ENCODE data around the gene SNX20.

SNX20 gene

DNA sequence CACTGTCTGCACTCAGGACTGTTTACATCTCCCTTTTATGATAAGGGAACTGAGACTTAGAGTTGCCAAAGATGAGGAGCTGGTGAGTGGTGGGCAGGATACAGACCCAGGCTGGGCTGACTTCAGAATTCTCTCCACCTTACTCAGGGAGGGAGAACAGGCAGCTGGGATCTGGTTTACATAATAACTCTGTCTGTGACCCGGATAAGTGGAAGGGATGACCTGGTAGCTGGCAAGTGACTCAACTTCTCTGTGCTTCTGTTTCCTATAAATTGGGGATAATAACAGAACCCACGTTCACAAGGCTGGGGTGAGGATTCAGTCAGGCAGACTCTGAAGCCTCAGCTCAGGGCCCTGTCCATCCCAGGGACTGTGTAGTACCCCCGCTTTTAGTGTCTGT is 2.6 kb downstream of the SNX20 start:
- DNase-seq, result no peak

DNA sequence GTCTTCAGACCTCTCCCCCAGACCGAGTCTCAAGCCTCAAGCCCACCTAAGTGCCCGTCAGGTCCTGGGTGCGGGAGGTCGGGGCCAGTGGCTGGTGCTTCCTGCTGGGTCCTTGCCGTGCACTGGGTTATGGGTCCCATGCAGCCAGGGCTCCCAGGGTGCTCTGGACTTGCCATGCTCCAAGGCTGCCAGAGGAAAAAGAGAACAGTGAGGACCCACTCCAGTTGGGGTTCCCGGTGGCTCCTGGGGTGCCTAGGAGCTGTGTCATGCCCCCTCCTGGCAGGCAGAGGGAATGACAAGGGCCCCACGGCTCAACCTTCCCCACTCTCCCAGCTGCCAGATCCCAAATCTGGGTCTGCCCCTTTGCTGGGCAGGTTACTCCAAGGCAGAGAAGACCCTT is 3.8 kb downstream of the SNX20 start:
- no peak for DNase-seq

DNA sequence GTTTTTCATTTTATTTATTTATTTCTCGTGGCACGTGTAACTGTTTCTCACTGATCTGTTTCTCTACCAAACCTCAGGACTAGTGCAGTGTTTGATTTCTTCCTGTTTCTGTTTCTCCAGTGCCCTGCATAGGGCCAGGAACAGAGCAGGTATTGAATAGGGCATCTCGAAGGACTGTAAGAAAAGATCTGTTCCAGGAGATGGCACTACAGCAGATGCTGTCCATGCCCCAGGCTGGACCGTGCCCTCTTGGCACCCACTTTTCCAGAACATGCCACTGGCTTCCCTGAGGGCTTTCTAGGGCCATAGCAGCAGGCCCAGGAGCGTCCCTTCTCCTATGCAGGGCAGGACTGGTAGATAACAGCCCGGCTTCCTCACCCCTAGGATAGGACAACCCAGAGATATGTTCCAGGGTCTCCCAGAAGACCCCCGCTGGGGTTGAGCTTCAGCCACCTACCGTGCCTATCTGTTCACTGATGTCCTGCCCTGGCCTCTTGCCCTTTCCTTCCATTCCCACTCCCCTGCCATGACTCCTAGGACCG is 4.4 kb downstream of the SNX20 start:
- DNase-seq, result no peak

DNA sequence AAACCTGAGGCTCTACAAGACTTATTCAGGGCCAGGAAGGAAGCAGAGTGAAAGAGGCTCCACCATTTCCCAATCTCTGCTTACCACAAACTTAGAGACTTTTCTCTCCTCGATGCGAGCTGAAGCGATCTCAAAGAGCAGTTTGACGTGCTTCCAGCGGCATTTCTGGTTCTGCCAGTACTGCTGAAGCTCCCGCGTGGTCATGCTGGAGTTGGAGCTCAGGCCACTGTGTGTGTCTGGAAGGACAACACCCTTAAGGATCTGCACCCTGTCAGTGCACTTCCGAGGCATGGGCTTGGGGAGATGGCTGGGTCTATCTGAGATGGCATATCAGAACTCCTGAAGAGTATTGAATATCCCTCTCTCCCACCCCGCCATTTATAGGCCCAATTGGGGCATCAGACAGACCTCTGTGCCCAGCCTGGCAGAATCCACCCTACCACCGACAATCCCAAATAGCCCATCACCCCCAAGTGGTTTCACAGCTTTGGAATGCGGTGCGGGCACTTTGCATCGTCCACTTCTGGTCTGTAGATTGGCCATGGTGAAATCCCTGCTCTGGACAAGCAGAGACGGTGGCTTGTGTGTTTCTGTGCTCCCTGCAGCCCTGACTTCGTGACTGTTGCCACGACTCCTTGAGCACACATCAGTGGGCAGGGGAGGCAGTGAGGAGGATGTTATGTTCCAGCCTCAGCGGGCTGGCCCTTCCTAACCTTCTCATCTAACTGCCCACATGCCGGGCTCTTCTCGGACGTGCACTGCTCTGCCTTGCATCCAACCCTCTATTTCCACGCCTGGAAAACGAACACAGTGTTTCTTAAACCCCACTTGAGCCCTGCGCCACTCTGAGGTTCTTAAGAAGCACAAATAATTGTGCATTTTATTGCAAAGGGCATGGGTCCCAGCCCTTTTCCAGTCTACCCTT is 5.2 kb downstream of the SNX20 start:
- DNase-seq, result no peak

DNA sequence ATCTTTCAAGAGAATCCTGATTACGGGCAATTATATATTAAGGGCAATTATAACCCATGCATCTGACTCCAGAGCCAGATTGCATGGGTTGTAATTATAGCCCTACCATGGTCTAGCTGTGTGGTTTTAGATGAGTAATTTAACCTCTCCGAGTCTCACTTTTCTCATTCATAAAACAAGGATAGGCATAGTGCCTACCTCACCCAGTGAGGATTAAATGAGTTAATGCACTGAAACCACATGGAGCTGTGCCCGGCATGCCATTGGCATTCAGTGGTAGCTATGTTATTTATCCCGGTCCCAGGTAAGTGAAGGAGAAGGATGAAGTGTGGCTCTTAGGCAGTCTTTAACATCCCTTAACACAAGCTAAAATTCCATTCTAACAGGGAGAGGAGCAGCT is 6.3 kb downstream of the SNX20 start:
- DNase-seq, result peak; percentile 63

DNA sequence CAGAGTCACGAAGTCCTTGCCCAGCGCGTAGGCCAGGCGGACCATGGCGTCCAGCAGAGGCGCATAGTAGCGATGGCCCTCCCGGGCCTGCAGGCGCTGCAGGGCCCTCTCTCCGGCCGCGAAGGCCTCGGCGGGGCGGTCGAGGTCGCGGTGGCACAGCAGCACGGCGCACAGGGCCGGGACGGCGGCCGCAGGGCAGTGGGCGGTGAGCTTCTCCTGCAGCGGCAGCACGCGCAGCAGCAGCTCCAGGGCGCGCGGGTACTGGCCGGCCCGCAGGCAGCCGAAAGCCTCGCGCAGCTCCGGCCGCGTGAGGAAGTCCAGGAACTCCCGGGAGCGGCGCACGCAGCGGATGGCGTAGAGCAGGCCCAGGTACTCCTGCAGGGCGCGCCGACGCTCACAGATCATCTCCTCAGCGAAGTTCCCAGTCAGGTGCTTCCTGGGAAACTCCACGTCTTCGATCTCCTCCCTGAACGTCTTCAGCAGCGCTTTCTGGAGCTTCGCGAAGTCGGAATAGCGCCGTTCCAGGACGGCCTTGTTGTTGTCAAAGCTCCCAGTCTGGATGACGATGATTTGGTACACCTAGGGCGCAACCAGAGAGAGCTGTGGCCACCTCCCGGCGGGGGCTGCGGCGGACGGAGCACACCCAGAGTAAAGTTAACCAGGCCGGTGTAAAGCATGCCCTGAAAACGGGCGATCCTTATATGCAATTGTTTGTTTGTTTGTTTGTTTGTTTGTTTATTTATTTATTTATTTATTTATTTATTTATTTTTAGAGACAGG is 7.4 kb downstream of the SNX20 start:
- DNase-seq, result no peak

DNA sequence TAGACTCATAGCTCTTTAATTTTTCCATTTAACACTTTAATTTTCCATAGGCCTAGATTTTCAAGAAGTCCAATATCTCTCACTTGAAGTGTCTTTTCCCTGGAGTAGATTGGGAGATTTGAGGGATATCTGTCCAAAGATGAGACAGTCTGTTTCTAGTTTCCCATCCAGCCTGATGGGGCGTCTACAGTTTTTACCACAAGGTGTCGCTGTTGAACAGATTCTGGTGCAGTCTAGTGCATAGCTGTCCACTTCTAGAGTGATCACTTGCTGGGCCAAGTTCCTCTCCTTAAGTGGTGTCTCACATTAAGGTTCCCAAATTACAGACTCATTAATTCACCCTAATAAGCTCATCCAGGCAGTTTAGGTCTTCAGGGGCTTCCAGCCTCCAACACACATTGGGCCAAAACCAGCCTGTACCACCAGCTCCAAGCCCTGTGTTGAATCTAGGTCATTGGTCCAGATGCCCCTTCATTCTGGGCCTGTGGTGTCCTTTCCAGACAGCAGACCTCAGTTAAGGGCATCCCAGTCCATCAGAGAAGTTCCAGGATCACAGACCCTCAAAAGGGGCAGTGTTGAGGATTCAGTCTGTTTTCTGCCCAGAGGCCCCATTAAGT is 9.4 kb downstream of the SNX20 start:
- peak; percentile 4 for DNase-seq

DNA sequence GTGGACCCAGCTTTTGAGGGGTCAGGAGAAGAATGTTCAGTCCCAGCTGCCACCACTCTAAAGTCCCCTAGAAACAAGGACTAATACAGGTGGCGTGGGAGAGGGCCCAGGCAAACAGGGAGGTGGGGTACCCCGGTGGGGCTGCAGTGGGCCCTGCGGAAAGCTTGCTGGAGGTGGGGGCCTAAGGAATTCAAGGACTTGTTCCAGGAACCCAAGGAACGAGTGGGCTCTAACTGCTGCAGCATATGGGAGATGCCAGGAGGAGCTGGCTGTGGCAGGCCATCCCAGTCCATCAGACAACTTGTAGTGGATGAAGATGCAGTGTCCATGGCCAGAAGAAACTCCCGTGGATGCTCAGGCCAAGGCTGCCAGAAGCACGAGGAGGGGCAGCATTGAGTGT is 10.6 kb downstream of the SNX20 start:
- no peak for DNase-seq

DNA sequence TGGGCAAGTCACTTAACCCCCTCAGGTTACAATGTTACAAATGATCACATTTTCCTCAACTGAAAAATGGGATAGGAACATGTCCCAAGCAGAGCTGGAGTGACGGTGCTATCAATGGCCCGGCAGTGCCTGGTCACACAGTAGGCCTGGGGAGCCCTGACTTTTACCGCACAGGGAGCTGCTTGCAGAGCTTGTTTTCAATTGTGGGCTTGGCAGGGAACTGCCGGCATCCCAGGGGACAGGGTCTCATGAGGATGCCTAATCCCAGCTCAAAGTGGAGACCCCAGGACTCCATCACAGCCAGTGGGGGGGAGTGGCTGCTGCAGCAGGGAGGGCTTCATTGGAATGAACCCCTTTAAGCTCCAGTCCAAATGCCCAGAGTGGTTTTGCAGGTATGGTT is 11.4 kb downstream of the SNX20 start:
- DNase-seq, result no peak

DNA sequence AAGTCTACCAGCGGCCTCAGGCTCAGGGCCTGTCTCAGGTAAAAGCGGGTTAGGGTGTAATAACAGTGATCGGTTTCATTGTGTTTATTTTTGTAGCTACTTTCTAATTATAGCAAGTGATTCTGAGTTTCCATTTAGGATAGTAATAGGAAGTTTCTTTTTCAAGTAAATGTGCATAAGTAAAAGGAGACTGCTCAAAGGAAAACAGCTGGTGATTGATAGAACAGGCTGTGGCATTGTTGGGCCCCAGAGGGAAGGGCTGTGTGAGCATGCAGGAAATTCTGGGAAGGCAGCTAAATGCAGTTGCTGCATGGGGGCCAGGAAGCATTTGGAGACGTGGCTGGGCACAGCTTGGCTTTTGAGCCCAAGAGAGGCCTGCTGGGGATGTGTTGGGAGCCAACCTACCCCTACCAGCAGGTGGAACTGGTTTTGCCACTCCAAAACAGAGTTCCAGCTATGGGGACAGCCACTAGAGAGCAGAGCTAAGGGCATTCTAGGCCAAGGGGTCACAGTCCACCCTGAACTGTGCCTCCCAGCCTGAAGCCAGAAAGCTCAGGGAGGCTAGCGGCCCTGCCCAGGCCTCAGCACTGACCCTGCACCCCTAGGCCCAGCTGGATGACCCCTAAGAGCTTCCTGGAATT is 12.6 kb downstream of the SNX20 start:
- peak; percentile 33 for DNase-seq

DNA sequence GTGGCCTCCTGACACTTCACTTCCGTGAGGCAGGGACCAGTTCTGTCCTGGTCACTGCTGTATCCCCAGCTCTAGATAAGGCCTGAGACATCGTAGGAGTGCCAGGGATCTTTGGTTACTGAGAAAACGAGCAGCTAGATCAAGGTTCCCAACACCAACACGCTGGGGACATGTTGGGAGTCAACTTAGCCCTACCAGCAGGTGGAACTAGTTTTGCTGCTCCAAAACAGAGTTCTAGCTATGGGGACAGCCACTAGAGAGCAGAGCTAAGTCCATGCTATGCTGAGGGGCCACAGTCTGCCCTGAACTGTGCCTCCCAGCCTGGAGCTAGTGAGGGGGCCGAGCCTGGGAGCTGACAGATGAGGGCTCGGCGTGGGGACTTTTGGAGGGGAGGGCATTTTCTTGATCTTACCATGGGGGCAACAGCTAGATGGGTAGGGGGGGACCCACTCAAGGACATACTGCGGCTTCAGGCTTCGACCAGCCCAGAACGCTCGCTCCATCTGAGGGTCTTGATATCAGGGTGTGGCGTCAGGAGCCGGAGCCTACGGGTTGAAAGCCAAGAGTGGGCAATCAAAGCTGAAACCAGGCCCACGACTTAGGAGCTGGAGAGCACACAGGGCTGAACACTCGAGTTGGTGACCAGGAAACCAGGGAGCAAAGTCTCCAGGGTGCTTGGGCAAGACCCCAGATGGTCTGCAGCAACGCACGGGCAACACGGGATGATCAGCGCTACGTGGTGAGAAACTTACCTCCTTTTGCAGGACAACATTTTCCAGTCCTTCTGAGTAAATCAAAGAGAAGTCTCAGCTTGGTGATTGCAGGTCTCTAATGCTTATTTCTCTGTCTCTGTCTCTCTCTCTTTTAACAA is 13.4 kb downstream of the SNX20 start:
- DNase-seq, result no peak

DNA sequence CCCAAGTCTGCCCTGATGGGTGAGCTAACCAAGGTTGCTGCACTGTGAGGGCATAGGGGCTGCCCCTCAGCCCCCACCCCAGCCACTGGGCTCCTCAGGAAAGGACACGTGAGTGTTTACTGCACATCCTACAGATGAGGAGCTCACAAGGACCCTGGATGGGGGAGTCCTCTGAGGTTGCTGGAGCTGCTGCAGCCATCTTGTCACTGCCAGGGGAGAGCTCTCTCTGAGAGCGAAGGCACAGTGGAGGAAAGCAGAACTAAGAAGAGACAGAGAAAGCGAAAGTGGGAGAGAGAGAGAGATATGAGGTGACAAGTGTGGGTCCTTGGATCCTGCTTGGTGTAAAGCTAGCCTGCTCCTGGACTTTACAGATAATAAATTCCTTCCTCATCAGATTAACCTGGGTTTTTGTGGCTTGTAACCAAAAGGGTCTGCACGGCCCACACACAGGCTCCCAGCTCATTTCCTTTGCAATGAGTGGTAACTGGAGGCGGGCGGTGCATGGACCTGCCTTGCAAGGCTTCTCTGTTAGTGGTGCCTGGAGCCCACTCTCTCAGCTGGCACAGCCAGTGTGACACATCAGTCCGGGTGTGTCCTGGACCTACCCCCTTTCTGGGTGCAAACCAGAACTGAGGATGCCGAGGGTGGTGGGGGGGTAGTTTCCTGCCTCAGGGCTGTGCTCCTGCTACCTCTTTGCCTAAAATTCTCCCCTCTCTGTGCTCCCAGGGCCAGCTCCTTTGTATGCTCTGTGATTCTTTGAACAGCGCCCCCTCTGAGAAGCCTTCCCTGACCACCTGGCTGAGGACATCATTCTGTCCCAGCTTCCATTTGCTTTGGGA is 14.2 kb downstream of the SNX20 start:
- DNase-seq, result no peak

DNA sequence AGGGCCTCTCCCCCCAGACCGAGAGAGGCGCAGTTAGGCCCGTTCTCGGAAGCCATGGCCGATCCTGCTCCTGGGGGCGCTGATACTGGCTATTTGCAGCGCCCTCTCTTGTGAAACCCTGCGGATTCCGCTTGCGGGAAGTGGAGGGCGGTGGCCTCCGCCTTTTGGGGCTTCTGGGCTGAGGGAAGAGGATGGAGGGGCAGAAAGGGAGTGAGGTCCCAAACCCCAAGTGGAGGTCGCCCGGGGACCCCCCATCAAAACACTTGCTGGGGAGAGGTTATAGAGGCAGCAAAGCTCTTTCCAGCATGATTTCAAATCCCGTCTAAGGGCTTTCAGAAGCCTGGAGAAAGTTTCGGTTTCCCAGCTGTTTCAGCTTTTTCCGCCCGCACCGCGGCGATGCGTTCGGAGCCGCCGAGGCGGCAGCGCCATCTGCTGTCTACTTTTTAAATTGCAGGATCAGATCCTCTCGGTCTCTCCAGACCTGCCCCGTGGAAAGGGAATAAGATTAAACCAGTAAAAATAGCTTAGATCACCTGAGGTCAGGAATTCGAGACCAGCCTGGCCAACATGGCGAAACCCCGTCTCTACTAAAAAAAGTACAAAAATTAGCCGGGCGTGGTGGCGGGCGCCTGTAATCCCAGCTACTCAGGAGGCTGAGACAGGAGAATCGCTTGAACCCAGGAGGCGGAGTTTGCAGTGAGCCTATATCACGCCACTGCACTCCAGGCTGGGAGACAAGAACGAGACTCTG is 15.8 kb downstream of the SNX20 start:
- peak; percentile 49 for DNase-seq

DNA sequence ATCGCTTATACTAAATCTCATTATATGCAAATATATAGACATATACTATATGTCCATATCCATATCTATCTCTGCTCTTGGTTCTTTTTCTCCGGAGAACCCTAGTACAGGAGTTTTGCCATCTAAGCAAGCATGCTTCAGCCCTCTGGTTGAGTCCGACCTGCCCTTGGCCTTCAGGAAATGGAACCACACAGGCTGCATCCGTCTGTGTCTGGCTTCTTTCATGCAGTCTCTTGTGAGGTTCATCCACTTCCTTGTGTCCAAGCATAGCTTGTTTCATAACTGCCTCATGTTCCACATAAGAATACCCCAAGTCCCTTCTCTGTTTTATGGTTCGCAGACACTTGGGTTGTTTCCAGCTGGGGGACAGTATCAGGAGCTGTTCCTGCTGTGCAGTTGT is 16.8 kb downstream of the SNX20 start:
- DNase-seq, result no peak

DNA sequence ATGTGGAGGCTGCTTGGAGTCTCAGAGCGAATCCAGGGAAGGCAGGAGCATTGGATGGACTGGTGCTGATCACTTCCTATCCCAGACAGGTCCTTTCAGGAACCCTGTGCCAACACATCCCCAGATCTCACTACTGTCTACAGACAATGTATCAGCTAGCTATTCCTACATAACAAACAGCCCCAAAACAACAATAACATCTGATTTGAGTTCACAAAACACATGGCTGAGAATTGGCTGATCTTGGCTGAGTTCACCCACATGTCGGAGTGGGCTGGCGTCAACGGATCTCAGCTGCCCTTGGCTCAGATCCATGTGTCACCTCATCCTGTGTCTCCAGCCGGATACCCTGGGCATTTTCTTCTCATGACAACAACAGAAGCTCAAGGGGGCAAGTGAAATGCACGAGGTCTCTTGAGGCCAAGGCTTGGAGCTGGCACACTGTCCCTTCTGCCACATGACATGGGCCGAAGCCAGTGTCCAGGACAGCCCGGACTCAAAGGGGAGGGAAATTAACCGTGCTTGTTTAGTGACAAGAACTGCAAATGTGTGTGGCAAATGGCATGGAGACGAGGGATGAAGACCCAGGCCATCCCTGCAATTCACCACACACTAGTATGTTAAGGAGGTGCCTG is 18.7 kb downstream of the SNX20 start:
- DNase-seq, result no peak

DNA sequence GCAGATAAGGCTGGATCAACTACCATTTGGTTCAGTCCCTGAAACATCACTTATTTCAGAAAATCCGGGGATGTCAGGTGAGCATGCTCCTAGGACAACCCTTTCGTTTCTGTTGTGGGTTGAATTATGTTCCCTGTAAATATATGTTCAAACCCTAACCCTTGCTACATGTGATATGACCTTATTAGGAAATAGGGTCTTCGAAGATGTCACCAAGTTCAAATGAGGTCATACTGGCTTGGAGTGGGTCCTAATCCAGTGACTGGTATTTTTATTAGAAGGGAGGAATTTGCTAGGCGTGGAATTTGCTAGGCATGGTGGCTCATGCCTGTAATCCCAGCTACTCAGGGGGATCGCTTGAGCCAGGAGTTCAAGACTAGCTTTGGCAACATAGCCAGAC is 21.3 kb downstream of the SNX20 start:
- no peak for DNase-seq

DNA sequence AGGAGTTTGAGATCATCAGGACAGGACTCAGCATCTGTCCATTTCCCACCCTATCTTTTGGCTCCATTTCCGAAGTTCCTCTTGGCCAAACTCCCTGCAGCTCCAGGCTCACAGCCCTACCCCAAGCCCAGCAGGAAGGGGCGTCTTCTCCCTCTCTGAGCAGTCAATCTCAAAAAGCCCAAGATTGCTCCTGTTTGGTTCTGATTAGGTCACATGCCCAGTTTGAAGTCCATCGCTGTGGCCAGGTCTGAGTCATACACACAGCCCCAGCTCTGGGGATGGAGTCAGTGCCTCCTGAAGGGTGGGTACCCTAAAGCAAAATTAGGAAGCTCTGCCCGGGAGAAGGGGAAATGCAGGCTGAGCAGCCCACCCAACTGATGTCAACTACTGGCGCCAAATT is 23.9 kb downstream of the SNX20 start:
- DNase-seq, result no peak

DNA sequence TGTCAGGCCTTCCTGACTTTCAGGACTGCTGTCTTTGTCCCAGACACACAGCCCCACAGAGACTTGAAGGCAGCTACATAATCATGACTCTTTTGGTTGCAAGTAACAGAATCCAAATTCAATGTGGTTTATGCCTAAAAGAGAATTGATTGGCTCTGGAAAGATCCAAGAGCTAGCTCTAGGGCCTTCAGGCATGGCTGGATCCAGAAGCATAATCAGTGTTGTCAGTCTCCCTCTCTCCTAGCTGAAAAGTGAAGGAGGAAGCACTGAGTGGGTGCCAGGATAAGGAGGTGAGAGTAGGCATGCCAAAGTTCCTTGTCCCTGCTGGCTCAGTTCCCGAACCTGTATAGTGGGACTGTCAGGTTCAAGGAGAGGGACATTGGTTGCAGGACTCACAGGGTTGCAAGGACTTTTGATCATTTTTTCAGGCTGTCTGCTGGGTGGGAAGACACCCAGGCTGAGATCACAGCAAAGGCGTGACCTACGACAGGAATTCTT is 25.5 kb downstream of the SNX20 start:
- no peak for DNase-seq

All from NCI-H69 (cell line).